NCI-H446 treated with DMSO at 0.1 percent for 48 hours (cell line): ENCODE data around the gene TEX13B.

Experiments used
- DNase-seq: peaks from one replicate; lab custom pipeline; 2025; lab: John Stamatoyannopoulos, UW

The TEX13B gene

DNA sequence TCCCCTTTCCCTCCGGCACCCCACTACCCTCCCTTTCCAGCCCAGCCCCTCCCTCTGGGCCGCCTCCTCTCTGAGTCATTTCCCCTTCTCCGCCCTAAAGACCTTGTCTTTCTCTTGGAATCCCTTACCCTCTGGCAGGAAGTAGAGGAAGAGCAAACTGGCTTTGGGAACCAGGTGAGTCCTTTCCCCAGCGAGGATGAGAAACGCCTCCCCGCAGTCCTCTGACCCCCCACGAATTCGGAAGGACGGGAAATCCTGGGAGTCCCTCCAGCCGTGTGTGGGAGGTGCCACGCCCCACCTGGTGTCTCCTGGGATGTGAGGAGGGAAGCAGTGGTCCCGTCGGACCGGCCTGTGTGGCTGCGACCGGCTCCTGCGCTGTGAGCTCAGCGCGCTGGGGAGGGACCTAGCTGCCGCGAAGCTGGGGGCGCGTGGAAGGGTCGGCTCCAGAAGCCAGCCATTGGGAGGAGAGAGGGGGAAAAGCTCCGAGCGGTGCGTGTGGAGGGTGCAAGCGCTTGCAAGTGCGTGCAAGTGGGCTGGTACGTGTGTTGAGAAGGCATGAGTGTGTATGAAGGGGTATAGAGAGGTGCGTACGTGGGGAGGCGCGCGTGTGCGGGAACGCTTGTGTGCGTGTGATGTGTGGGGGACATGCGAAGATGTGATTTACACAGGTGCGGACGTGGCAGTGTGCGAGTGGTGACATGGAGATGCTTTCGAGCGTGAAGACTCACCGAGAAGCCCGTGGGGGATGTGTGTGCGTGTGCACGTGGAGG is 46.3 kb downstream of the TEX13B start:
- no peak for DNase-seq

DNA sequence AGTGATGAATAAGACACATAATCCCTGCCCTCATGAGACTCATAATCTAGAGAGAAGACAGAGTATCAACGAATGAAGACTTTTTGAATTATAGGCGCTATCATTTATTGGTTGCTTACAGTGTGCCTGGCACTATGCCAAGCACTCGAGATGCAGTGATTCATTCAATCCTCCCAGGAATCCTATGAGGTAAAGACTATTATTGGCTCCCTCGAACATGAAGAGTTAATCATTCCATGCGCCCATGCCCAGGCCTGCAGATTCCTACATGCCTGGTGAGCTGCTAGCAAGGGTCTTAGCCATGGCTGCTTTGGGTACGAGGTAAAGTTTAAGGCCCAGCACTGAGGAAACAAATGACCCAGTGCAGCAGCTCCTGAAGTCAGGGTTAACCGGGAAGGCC is 47.0 kb downstream of the TEX13B start:
- no peak for DNase-seq

DNA sequence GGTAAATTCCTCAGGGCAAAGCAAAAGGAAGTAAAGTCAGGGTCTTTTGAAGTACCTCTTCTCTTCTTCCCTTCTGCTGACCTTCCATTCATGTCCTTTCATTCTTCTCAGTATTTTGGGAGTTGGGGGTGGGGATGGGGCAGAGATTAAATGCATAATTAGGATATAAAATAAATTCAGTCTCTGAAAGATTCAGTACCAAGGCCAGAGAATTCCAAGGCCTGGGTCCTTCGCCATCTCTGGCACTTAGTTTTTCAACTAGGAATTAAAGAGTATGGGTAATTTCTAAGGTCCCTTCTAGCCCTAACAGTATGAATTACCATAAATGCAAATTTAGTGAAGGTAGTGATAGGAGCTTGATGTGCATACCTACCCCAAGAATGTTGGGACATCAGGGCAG is 47.9 kb downstream of the TEX13B start:
- DNase-seq: no peak
